ENCODE data around the gene SVIL. TPM values are rescaled to one million over a fixed set of nuclear protein-coding genes. Genes with fewer than 3 reads are reported as not detected.
"Not testable (repeated sequence)": the region's sequence is repeated elsewhere in the genome, so short reads cannot be mapped to it uniquely, and the experiment has no call there.

Gene SVIL
- polyA plus RNA-seq, 1 experiment: 47.9 TPM

DNA sequence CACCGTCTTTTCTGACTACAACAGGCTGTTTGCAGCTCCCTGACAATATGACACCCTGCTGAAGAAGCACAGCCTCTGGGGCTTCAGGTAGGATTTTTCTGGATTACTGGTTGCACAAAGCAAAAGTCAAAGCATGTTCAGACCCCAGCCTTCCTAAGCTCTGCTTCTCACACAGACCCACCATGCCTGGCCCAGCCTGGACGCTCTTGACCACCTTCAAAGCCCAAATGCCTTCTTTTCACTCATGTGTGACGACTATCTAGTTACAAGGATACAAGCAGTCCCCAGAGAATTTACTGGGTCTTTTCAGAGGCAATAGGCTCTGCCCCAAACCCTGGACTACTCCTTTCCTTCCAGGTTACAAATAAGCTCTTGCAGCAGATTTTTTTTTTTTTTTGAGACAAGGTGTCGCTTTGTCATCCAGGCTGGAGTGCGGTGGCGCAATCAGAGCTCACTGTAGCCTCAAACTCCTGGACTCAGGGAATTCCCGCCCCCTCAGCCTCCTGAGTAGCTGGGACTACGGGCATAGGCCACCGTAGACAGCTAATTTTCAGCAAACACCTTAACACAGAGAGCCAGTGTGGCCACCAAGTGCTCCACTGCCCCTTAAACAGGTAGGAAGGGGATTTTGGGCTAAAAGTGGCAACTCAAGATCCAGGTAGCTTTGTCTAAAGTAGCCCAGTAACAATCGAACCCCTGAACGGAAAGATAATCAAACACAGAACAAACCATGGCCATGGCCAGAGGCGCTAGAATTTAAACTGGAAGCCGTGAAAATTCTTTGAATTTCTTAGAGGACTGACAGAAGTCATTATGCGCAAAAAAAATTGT is 16.2 kb downstream of the SVIL start:
- CTCF ChIA-PET: interaction anchor here (0.7 to 1.9 kb wide), 4 partner anchors 20 to 106 kb away, joined by 3 to 5 read pairs (median 4); no protein-coding TSS in a partner anchor
- POLR2A ChIA-PET: interaction anchor here (0.6 to 1.4 kb wide), 4 partner anchors 10 to 82 kb away, joined by 3 to 8 read pairs (median 6); no protein-coding TSS in a partner anchor
- H3K9me3 ChIP-seq (ENCODE audit: control insufficient read depth, insufficient read depth, low read length): no peaks in the 10 kb centered on the region
- no peak for DNase-seq (ENCODE audit: low read depth, low spot score)
- TF ChIP-seq, protein P1, sequence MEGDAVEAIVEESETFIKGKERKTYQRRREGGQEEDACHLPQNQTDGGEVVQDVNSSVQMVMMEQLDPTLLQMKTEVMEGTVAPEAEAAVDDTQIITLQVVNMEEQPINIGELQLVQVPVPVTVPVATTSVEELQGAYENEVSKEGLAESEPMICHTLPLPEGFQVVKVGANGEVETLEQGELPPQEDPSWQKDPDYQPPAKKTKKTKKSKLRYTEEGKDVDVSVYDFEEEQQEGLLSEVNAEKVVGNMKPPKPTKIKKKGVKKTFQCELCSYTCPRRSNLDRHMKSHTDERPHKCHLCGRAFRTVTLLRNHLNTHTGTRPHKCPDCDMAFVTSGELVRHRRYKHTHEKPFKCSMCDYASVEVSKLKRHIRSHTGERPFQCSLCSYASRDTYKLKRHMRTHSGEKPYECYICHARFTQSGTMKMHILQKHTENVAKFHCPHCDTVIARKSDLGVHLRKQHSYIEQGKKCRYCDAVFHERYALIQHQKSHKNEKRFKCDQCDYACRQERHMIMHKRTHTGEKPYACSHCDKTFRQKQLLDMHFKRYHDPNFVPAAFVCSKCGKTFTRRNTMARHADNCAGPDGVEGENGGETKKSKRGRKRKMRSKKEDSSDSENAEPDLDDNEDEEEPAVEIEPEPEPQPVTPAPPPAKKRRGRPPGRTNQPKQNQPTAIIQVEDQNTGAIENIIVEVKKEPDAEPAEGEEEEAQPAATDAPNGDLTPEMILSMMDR (IDR thresholded peaks at IDR 0.05; ENCODE audit: low read depth, low read length): no peak
- no peaks in the 10 kb centered on the region for H3K27me3 ChIP-seq (ENCODE audit: control insufficient read depth, insufficient read depth, low read length)
- no peak overlapping the region for H3K27ac ChIP-seq (ENCODE audit: low read depth, low read length)
- no peak overlapping the region for H3K4me3 ChIP-seq (ENCODE audit: low read depth, low read length)

DNA sequence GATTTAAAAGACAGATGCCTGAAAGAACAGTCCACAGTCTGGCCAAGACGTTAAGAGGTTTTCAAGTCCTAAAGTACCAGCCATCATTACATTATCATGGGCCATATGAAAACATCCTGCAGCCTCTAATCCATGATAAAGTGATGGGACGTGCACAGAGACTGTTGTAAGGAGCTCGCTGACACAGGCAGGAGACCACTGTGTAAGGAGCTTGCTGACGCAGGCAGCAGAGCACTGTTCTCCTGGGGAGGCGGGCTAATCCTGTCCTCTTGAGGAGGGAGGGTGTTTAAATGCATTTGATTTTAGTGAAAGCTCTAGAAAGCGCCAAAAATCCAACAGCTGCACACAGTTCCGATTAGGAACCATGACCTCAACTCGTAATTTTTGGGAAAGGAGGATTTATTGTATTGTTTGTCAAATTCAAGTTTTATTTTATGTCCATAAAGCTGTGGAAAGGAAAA is 16.9 kb downstream of the SVIL start:
- no peak for DNase-seq (ENCODE audit: low read depth, low spot score)
- ChIA-PET POLR2A (no interaction called here), CTCF (interaction anchor here (1.5 to 1.9 kb wide), 2 partner anchors 26 to 28 kb away, joined by 5 read pairs; no protein-coding TSS in a partner anchor)

DNA sequence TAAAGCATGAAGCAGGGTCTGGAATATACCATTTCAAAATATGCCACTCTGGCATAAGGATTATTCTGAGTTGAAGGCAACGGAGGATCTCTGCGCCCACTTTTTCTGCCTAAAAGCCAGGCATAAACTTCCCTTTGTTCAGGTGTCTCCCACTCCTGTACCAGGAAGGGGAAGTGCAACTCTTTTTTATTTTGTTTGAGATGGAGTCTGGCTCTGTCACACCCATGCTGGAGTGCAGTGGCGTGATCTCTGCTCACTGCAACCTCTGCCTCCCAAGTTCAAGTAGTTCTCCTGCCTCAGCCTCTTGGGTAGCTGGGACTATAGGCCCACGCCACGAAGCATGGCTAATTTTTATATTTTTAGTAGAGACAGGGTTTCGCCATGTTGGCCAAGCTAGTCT is 18.2 kb downstream of the SVIL start:
- ChIA-PET POLR2A (no interaction called here), CTCF (no interaction called here)
- no peak overlapping the region for H3K4me3 ChIP-seq (ENCODE audit: low read depth, low read length)
- H3K27me3 ChIP-seq (ENCODE audit: control insufficient read depth, insufficient read depth, low read length): no peaks in the 10 kb centered on the region
- DNase-seq (ENCODE audit: low read depth, low spot score): no peak
- H3K9me3 ChIP-seq (ENCODE audit: control insufficient read depth, insufficient read depth, low read length): no peaks in the 10 kb centered on the region
- H3K27ac ChIP-seq (ENCODE audit: low read depth, low read length): no peak overlapping the region
- TF ChIP-seq, protein P1 (IDR thresholded peaks at IDR 0.05; ENCODE audit: low read depth, low read length): no peak

More for the DNA sequence above, 16.9 kb downstream of the SVIL start:
- Histone ChIP-seq H3K27me3 (ENCODE audit: control insufficient read depth, insufficient read depth, low read length) (no peaks in the 10 kb centered on the region), H3K9me3 (ENCODE audit: control insufficient read depth, insufficient read depth, low read length) (no peaks in the 10 kb centered on the region), H3K4me3 (ENCODE audit: low read depth, low read length) (no peak overlapping the region), H3K27ac (ENCODE audit: low read depth, low read length) (no peak overlapping the region)
- TF ChIP-seq, protein P1 (IDR thresholded peaks at IDR 0.05; ENCODE audit: low read depth, low read length): no peak

DNA sequence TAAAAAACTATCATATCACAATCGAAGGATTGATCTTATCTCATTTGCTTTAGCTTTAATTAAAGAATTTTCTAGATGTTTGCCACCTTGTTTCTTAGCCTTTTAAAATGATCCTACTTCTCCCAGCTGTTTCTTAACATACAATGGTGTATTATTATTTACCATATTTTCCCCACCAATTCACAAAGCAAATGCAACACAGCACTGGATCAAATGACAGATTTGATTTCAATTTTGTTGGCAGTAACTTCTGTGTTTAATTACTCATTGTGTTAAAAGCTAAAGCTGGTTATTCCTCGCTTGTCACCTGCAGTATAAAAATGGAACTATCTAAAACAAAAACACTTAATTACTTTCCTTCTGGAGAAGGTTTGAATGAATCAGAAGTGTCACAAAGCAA is 19.6 kb downstream of the SVIL start:
- Histone ChIP-seq H3K27me3 (ENCODE audit: control insufficient read depth, insufficient read depth, low read length) (no peaks in the 10 kb centered on the region), H3K27ac (ENCODE audit: low read depth, low read length) (no peak overlapping the region), H3K4me3 (ENCODE audit: low read depth, low read length) (no peak overlapping the region), H3K9me3 (ENCODE audit: control insufficient read depth, insufficient read depth, low read length) (peaks cover 1% of the 10 kb centered on the region; the same call in 1 of the 2 replicates)
- TF ChIP-seq, protein P1 (IDR thresholded peaks at IDR 0.05; ENCODE audit: low read depth, low read length): no peak
- CTCF ChIA-PET: interaction anchor here (1.5 kb wide), 1 partner anchor 24 kb away, joined by 6 read pairs; no protein-coding TSS in a partner anchor
- POLR2A ChIA-PET: no interaction called here
- DNase-seq (ENCODE audit: low read depth, low spot score): no peak

DNA sequence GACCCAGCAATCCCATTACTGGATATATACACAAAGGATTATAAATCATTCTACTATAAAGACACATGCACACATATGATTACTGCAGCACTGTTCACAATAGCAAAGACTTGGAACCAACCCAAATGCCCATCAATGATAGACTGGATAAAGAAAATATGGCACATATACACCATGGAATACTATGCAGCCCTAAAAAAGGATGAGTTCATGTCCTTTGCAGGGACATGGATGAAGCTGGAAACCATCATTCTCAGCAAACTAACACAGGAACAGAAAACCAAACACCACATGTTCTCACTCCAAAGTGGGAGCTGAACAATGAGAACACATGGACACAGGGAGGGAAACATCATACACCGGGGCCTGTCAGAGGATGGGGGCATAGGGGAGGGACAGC is 20.5 kb downstream of the SVIL start:
- H3K27ac ChIP-seq (ENCODE audit: low read depth, low read length); POLR2A ChIA-PET; DNase-seq (ENCODE audit: low read depth, low spot score); H3K27me3 ChIP-seq (ENCODE audit: control insufficient read depth, insufficient read depth, low read length); H3K4me3 ChIP-seq (ENCODE audit: low read depth, low read length): not testable (repeated sequence)
- peaks cover 10% of the 10 kb centered on the region for H3K9me3 ChIP-seq (ENCODE audit: control insufficient read depth, insufficient read depth, low read length)
- CTCF ChIA-PET: interaction anchor here (1.5 kb wide), 1 partner anchor 23 kb away, joined by 6 read pairs; no protein-coding TSS in a partner anchor

Measured in AG04450 (cell line).